Neural cell (in vitro differentiated cells): ENCODE data around the gene AQP10. TPM values are rescaled to one million over a fixed set of nuclear protein-coding genes. Genes with fewer than 3 reads are reported as not detected.
"Not testable (repeated sequence)": the region's sequence is repeated elsewhere in the genome, so short reads cannot be mapped to it uniquely, and the experiment has no call there.

ENCODE experiments used
- H2AFZ ChIP-seq: fragments of 200-600, 300-800 bp; sonication (generic), shearing (Covaris generic); 2 replicates; pipeline ENCODE4 v1.6.0; 2014; ENCODE audit warnings: low read depth, mild to moderate bottlenecking, antibody characterized with exemption, low read length, moderate library complexity
- H3F3A ChIP-seq: fragments of 200-600 bp; shearing (Covaris generic); 2 replicates; pipeline ENCODE4 v1.6.1; 2016; ENCODE audit warnings: mild to moderate bottlenecking, moderate library complexity, mixed read lengths, antibody characterized with exemption, low read length; ENCODE audit not compliant: insufficient read depth, poor library complexity, severe bottlenecking
- H3K27ac ChIP-seq: fragments of 200-600, 300-800 bp; sonication (generic), shearing (Covaris generic); 2 replicates; pipeline ENCODE4 v1.5.1; 2014; ENCODE audit warnings: mild to moderate bottlenecking, low read length, moderate library complexity
- H3K27me3 ChIP-seq: fragments of 300-800, 200-600 bp; sonication (generic), shearing (Covaris generic); 2 replicates; pipeline ENCODE4 v1.6.0; 2014; ENCODE audit warnings: mild to moderate bottlenecking, low read depth, low read length, moderate library complexity; ENCODE audit not compliant: insufficient read depth
- H3K36me3 ChIP-seq: fragments of 300-800, 200-600 bp; sonication (generic), shearing (Covaris generic); 2 replicates; pipeline ENCODE4 v1.5.1; 2014; ENCODE audit warnings: mild to moderate bottlenecking, antibody characterized with exemption, low read length, moderate library complexity; ENCODE audit not compliant: insufficient read depth
- H3K4me2 ChIP-seq: fragments of 300-800, 200-600 bp; sonication (generic), shearing (Covaris generic); 2 replicates; pipeline ENCODE4 v1.6.0; 2014; ENCODE audit warnings: mild to moderate bottlenecking, low read length
- H3K4me3 ChIP-seq: fragments of 300-800, 200-600 bp; sonication (generic), shearing (Covaris generic); 2 replicates; pipeline ENCODE4 v1.5.1; 2014; ENCODE audit warnings: mild to moderate bottlenecking, low read length, moderate library complexity
- H3K79me2 ChIP-seq: fragments of 200-600 bp; shearing (Covaris generic); replicated peaks from 2 replicates; pipeline ENCODE4 v1.6.0; 2014; ENCODE audit warnings: mild to moderate bottlenecking, low read length, moderate library complexity; ENCODE audit not compliant: insufficient read depth
- H3K9ac ChIP-seq: fragments of 300-800, 200-600 bp; sonication (generic), shearing (Covaris generic); 2 replicates; pipeline ENCODE4 v1.6.1; 2016; ENCODE audit warnings: mild to moderate bottlenecking, low read length, mixed read lengths
- H3K9me2 ChIP-seq: fragments of 200-600 bp; shearing (Covaris generic); 2 replicates; pipeline ENCODE4 v1.6.1; 2016; ENCODE audit warnings: mild to moderate bottlenecking, low read length, mixed read lengths; ENCODE audit not compliant: insufficient read depth
- H3K9me3 ChIP-seq: fragments of 200-600, 300-800 bp; sonication (generic), shearing (Covaris generic); 2 replicates; pipeline ENCODE4 v1.6.1; 2016; ENCODE audit warnings: mild to moderate bottlenecking, mixed run types, low read length, moderate library complexity, mixed read lengths
- H4K20me1 ChIP-seq: fragments of 200-600 bp; shearing (Covaris generic); 2 replicates; pipeline ENCODE4 v1.6.1; 2016; ENCODE audit warnings: mild to moderate bottlenecking, mixed run types; ENCODE audit not compliant: insufficient read depth
- EP300 ChIP-seq: fragments of 450-650 bp; conservative IDR thresholded peaks from 2 replicates; pipeline ENCODE4 v1.6.1; 2014; ENCODE audit warnings: antibody characterized with exemption, mild to moderate bottlenecking, moderate library complexity; ENCODE audit not compliant: poor library complexity, severe bottlenecking
- EZH2 ChIP-seq: fragments of 200-600, 300-800 bp; shearing (Covaris generic), sonication (generic); IDR thresholded peaks from 2 replicates; pipeline ENCODE4 v1.6.1; 2014; ENCODE audit warnings: antibody characterized with exemption, low read length, borderline replicate concordance, mild to moderate bottlenecking; ENCODE audit not compliant: insufficient read depth, poor library complexity, severe bottlenecking
- MXI1 ChIP-seq: fragments of 450-650 bp; conservative IDR thresholded peaks from 2 replicates; pipeline ENCODE4 v1.6.1; 2014; ENCODE audit warnings: antibody characterized with exemption, mild to moderate bottlenecking; ENCODE audit not compliant: poor library complexity, severe bottlenecking
- POLR2AphosphoS5 ChIP-seq: IDR thresholded peaks from 2 replicates; pipeline ENCODE4 v1.6.1; 2012
- RAD21 ChIP-seq: fragments of 450-650 bp; conservative IDR thresholded peaks from 2 replicates; pipeline ENCODE4 v1.6.1; 2014; ENCODE audit warnings: antibody characterized with exemption, mild to moderate bottlenecking, moderate library complexity
- SMC3 ChIP-seq: fragments of 450-650 bp; conservative IDR thresholded peaks from 2 replicates; pipeline ENCODE4 v1.6.1; 2014; ENCODE audit warnings: antibody characterized with exemption, mild to moderate bottlenecking, moderate library complexity; ENCODE audit not compliant: poor library complexity
- TAF1 ChIP-seq: IDR thresholded peaks from 2 replicates; pipeline ENCODE4 v1.6.1; 2012; ENCODE audit warnings: low read depth
- polyA plus RNA-seq: library from polyadenylated mRNA; depleted of rRNA; stranded (reverse); fragments of >200 nt; gene quantifications from 2 replicates; pipeline ENCODE4 v1.2.3, GENCODE V29; 2014
- TF ChIP-seq, protein P1 (sequence below): fragments of 450-650 bp; IDR thresholded peaks from 2 replicates; pipeline ENCODE4 v1.5.1; 2014; ENCODE audit warnings: antibody characterized with exemption, mild to moderate bottlenecking, moderate library complexity; ENCODE audit not compliant: poor library complexity, severe bottlenecking
- TF ChIP-seq, protein P2 (sequence below): IDR thresholded peaks from 2 replicates; pipeline ENCODE4 v1.6.1; 2012; ENCODE audit warnings: borderline replicate concordance

The AQP10 gene
- polyA plus RNA-seq, 1 donor from 2014 or later, result not detected

DNA sequence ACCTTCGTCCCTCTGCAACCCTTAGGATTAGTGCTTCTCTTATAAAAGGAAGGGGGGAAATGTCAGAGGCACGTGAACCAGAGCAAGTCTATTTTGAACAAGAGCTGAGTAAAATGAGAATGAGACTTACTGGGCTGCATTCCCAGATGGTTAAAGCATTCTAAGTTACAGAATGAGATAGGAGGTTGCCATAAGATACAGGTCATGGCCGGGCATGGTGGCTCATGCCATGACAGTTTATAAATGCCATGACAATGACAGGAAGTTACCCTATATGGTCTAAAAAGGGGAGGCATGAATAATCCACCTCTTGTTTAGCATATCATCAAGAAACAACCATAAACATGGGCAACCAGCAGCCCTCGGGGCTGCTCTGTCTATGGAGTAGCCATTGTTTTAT lies 2.5 kb upstream of the AQP10 start:
- H3K27me3 ChIP-seq, result no peaks in the 10 kb centered on the region
- no peak overlapping the region for H3K27ac ChIP-seq
- no peak overlapping the region for H2AFZ ChIP-seq
- no peak overlapping the region for H3K4me3 ChIP-seq
- H4K20me1 ChIP-seq, result no peaks in the 10 kb centered on the region
- no peak overlapping the region for H3K9ac ChIP-seq
- H3K9me2 ChIP-seq, result no peaks in the 10 kb centered on the region
- H3K9me3 ChIP-seq, result no peaks in the 10 kb centered on the region
- H3K36me3 ChIP-seq, result no peaks in the 10 kb centered on the region
- no peak for TF ChIP-seq MXI1
- TF ChIP-seq POLR2AphosphoS5, result no peak
- TF ChIP-seq EZH2, result no peak
- no peak for TF ChIP-seq SMC3
- TF ChIP-seq, protein P1, sequence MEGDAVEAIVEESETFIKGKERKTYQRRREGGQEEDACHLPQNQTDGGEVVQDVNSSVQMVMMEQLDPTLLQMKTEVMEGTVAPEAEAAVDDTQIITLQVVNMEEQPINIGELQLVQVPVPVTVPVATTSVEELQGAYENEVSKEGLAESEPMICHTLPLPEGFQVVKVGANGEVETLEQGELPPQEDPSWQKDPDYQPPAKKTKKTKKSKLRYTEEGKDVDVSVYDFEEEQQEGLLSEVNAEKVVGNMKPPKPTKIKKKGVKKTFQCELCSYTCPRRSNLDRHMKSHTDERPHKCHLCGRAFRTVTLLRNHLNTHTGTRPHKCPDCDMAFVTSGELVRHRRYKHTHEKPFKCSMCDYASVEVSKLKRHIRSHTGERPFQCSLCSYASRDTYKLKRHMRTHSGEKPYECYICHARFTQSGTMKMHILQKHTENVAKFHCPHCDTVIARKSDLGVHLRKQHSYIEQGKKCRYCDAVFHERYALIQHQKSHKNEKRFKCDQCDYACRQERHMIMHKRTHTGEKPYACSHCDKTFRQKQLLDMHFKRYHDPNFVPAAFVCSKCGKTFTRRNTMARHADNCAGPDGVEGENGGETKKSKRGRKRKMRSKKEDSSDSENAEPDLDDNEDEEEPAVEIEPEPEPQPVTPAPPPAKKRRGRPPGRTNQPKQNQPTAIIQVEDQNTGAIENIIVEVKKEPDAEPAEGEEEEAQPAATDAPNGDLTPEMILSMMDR, result no peak
- no peak for TF ChIP-seq RAD21
- TF ChIP-seq, protein P2, sequence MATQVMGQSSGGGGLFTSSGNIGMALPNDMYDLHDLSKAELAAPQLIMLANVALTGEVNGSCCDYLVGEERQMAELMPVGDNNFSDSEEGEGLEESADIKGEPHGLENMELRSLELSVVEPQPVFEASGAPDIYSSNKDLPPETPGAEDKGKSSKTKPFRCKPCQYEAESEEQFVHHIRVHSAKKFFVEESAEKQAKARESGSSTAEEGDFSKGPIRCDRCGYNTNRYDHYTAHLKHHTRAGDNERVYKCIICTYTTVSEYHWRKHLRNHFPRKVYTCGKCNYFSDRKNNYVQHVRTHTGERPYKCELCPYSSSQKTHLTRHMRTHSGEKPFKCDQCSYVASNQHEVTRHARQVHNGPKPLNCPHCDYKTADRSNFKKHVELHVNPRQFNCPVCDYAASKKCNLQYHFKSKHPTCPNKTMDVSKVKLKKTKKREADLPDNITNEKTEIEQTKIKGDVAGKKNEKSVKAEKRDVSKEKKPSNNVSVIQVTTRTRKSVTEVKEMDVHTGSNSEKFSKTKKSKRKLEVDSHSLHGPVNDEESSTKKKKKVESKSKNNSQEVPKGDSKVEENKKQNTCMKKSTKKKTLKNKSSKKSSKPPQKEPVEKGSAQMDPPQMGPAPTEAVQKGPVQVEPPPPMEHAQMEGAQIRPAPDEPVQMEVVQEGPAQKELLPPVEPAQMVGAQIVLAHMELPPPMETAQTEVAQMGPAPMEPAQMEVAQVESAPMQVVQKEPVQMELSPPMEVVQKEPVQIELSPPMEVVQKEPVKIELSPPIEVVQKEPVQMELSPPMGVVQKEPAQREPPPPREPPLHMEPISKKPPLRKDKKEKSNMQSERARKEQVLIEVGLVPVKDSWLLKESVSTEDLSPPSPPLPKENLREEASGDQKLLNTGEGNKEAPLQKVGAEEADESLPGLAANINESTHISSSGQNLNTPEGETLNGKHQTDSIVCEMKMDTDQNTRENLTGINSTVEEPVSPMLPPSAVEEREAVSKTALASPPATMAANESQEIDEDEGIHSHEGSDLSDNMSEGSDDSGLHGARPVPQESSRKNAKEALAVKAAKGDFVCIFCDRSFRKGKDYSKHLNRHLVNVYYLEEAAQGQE, result no peak
- no peak for TF ChIP-seq EP300
- TF ChIP-seq TAF1, result no peak
- H3F3A ChIP-seq, result no peaks in the 10 kb centered on the region
- no peaks in the 10 kb centered on the region for H3K79me2 ChIP-seq
- no peak overlapping the region for H3K4me2 ChIP-seq

DNA sequence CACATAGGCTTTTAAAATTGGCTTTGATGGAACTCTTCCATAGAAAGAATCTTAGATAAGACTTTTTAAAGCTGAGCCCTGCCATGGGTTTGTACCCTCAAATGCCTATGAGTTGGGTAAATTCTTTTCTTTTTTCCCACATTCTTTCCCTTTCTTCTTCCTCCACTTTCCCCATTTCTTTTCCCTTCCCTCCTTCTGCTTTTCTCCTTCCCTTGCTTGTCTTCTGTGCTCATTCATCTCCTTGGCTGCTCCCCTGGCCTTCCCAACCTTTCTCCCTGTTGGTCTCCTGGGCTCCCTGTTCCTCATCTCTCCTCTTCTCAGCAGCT lies 679 bp downstream of the AQP10 start:
- H3K36me3 ChIP-seq, H3K27me3 ChIP-seq, H3K4me3 ChIP-seq, H3K4me2 ChIP-seq, H3K9me2 ChIP-seq, H3F3A ChIP-seq, H3K9ac ChIP-seq, H3K9me3 ChIP-seq, H4K20me1 ChIP-seq, H2AFZ ChIP-seq, H3K79me2 ChIP-seq, H3K27ac ChIP-seq: not testable (repeated sequence)

DNA sequence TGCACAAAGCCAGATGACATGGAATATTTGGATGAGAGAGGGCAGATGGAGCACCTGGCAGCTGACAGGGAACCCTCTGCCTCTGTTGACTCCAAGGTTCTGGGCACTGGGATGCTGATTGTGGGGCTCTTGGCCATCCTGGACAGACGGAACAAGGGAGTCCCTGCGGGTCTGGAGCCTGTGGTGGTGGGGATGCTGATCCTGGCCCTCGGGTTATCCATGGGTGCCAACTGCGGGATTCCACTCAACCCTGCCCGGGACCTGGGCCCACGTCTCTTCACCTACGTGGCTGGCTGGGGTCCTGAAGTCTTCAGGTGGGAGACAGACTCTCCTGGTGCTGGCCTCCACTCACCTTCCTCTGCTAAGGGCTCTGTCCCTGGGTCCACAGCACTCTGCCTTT lies 2.6 kb downstream of the AQP10 start:
- Histone ChIP-seq H3K4me2 (no peak overlapping the region), H3K9me3 (no peaks in the 10 kb centered on the region), H3K9me2 (no peaks in the 10 kb centered on the region), H3K9ac (no peak overlapping the region), H3K27ac (no peak overlapping the region), H3K4me3 (no peak overlapping the region), H4K20me1 (no peaks in the 10 kb centered on the region), H3K36me3 (no peaks in the 10 kb centered on the region), H3F3A (no peaks in the 10 kb centered on the region), H2AFZ (no peak overlapping the region), H3K27me3 (no peaks in the 10 kb centered on the region), H3K79me2 (peaks cover 10% of the 10 kb centered on the region)
- TF ChIP-seq TAF1 (no peak), EZH2 (no peak), EP300 (no peak), POLR2AphosphoS5 (no peak), SMC3 (no peak), RAD21 (no peak), MXI1 (no peak)
- TF ChIP-seq, protein P2, result no peak
- TF ChIP-seq, protein P1, result no peak
